ENCODE data around the gene SURF6.
"Not testable (repeated sequence)": the region's sequence is repeated elsewhere in the genome, so short reads cannot be mapped to it uniquely, and the experiment has no call there.

Gene SURF6

GRCh38 chr9:133286523-133286922 lies 49.5 kb downstream of the SURF6 start:
- TF ChIP-seq GABPA (IDR thresholded peaks at IDR 0.05; ENCODE audit: low read depth) (no peak), SPI1 (IDR thresholded peaks at IDR 0.05; ENCODE audit: borderline replicate concordance, low read depth) (no peak), POLR2AphosphoS5 (IDR thresholded peaks at IDR 0.05; ENCODE audit: low read depth) (no peak)
- TF ChIP-seq, protein P1, sequence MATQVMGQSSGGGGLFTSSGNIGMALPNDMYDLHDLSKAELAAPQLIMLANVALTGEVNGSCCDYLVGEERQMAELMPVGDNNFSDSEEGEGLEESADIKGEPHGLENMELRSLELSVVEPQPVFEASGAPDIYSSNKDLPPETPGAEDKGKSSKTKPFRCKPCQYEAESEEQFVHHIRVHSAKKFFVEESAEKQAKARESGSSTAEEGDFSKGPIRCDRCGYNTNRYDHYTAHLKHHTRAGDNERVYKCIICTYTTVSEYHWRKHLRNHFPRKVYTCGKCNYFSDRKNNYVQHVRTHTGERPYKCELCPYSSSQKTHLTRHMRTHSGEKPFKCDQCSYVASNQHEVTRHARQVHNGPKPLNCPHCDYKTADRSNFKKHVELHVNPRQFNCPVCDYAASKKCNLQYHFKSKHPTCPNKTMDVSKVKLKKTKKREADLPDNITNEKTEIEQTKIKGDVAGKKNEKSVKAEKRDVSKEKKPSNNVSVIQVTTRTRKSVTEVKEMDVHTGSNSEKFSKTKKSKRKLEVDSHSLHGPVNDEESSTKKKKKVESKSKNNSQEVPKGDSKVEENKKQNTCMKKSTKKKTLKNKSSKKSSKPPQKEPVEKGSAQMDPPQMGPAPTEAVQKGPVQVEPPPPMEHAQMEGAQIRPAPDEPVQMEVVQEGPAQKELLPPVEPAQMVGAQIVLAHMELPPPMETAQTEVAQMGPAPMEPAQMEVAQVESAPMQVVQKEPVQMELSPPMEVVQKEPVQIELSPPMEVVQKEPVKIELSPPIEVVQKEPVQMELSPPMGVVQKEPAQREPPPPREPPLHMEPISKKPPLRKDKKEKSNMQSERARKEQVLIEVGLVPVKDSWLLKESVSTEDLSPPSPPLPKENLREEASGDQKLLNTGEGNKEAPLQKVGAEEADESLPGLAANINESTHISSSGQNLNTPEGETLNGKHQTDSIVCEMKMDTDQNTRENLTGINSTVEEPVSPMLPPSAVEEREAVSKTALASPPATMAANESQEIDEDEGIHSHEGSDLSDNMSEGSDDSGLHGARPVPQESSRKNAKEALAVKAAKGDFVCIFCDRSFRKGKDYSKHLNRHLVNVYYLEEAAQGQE (IDR thresholded peaks at IDR 0.05; ENCODE audit: insufficient replicate concordance, low read depth): no peak
- TF ChIP-seq, protein P2, sequence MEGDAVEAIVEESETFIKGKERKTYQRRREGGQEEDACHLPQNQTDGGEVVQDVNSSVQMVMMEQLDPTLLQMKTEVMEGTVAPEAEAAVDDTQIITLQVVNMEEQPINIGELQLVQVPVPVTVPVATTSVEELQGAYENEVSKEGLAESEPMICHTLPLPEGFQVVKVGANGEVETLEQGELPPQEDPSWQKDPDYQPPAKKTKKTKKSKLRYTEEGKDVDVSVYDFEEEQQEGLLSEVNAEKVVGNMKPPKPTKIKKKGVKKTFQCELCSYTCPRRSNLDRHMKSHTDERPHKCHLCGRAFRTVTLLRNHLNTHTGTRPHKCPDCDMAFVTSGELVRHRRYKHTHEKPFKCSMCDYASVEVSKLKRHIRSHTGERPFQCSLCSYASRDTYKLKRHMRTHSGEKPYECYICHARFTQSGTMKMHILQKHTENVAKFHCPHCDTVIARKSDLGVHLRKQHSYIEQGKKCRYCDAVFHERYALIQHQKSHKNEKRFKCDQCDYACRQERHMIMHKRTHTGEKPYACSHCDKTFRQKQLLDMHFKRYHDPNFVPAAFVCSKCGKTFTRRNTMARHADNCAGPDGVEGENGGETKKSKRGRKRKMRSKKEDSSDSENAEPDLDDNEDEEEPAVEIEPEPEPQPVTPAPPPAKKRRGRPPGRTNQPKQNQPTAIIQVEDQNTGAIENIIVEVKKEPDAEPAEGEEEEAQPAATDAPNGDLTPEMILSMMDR (IDR thresholded peaks at IDR 0.05; ENCODE audit: insufficient read depth, low read length): no peak
- DNase-seq (ENCODE audit: low read depth in 1 of 2, low spot score in 1 of 2): no peak

GRCh38 chr9:133285252-133285775 lies 50.7 kb downstream of the SURF6 start:
- H3K27ac ChIP-seq (replicated peaks): no peak overlapping the region
- no peak overlapping the region for H3K4me3 ChIP-seq (replicated peaks; ENCODE audit: insufficient read depth, low read length)
- TF ChIP-seq, protein P1 (IDR thresholded peaks at IDR 0.05; ENCODE audit: insufficient replicate concordance, low read depth): no peak
- no peak for TF ChIP-seq GABPA (IDR thresholded peaks at IDR 0.05; ENCODE audit: low read depth)
- TF ChIP-seq, protein P2 (IDR thresholded peaks at IDR 0.05; ENCODE audit: insufficient read depth, low read length): no peak
- TF ChIP-seq POLR2AphosphoS5 (IDR thresholded peaks at IDR 0.05; ENCODE audit: low read depth): no peak
- TF ChIP-seq SPI1 (IDR thresholded peaks at IDR 0.05; ENCODE audit: borderline replicate concordance, low read depth): no peak
- DNase-seq (ENCODE audit: low read depth in 1 of 2, low spot score in 1 of 2): no peak
- no peaks in the 10 kb centered on the region for H3K27me3 ChIP-seq (ENCODE audit: insufficient read depth, poor library complexity, severe bottlenecking)

More at GRCh38 chr9:133286523-133286922, 49.5 kb downstream of the SURF6 start:
- Histone ChIP-seq H3K27ac (replicated peaks) (no peak overlapping the region), H3K4me3 (replicated peaks; ENCODE audit: insufficient read depth, low read length) (no peak overlapping the region), H3K27me3 (ENCODE audit: insufficient read depth, poor library complexity, severe bottlenecking) (no peaks in the 10 kb centered on the region)

- no peak for DNase-seq (ENCODE audit: low read depth in 1 of 2, low spot score in 1 of 2)
- Histone ChIP-seq H3K4me3 (replicated peaks; ENCODE audit: insufficient read depth, low read length) (no peak overlapping the region), H3K27ac (replicated peaks) (no peak overlapping the region), H3K27me3 (ENCODE audit: insufficient read depth, poor library complexity, severe bottlenecking) (no peaks in the 10 kb centered on the region)
- TF ChIP-seq POLR2AphosphoS5 (IDR thresholded peaks at IDR 0.05; ENCODE audit: low read depth): no peak
These were observed 51.6 kb downstream of the SURF6 start for GRCh38 chr9:133284362-133284761.

- not testable (repeated sequence) for H3K27ac ChIP-seq (replicated peaks); H3K4me3 ChIP-seq (replicated peaks; ENCODE audit: insufficient read depth, low read length); H3K27me3 ChIP-seq (ENCODE audit: insufficient read depth, poor library complexity, severe bottlenecking); DNase-seq (ENCODE audit: low read depth in 1 of 2, low spot score in 1 of 2)
These were observed 52.5 kb downstream of the SURF6 start for GRCh38 chr9:133283255-133284032.

Measured in HL-60 (cell line).